Body of pancreas (tissue), 4 donors: ENCODE data around the gene UMAD1.

Experiments
- POLR2A ChIP-seq, 3 donors: fragments of 450-650 bp; IDR thresholded peaks; one replicate each; pipeline ENCODE4 v1.6.1; 2016; ENCODE audit warnings: antibody characterized with exemption in 3 of 3, mild to moderate bottlenecking in 2 of 3
- TF ChIP-seq, protein P1 (sequence below), 7 experiments: fragments of 450-650 bp in 4 of 7; fragments of 200-600 bp in 3 of 7; sonication (generic) in 3 of 7; IDR thresholded peaks; one replicate each; pipeline ENCODE4 v1.5.1; 2016 to 2019; ENCODE audit warnings: antibody characterized with exemption in 7 of 7

DNA sequence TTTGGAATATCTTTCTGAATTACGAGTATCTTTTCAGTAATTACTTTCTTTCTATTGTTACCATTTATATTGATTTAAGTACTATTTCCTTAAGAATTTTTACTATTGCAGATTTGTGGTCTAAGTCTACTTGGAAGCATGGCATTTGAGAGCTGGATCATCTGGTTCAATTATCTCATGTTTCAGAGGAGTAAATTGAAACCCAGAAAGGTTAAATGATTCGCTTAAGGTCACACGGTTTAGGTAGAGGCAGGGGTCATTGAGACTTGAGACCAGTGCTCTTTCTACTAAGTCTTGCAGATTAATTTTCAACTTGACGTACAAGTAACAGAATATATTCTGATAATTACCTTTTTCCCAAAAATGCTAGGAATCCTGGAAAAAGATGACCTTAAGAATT, 218.9 kb downstream of the UMAD1 start:
- TF ChIP-seq, protein P1, sequence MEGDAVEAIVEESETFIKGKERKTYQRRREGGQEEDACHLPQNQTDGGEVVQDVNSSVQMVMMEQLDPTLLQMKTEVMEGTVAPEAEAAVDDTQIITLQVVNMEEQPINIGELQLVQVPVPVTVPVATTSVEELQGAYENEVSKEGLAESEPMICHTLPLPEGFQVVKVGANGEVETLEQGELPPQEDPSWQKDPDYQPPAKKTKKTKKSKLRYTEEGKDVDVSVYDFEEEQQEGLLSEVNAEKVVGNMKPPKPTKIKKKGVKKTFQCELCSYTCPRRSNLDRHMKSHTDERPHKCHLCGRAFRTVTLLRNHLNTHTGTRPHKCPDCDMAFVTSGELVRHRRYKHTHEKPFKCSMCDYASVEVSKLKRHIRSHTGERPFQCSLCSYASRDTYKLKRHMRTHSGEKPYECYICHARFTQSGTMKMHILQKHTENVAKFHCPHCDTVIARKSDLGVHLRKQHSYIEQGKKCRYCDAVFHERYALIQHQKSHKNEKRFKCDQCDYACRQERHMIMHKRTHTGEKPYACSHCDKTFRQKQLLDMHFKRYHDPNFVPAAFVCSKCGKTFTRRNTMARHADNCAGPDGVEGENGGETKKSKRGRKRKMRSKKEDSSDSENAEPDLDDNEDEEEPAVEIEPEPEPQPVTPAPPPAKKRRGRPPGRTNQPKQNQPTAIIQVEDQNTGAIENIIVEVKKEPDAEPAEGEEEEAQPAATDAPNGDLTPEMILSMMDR (IDR thresholded peaks at IDR 0.05), result no peak
- TF ChIP-seq POLR2A (IDR thresholded peaks at IDR 0.05), result no peak
